Activated naive CD4-positive, alpha-beta T cell treated with anti-CD3 and anti-CD28 coated beads, Interleukin-2, amount 50 U/mL, for 24 hours (primary cell): Measurements from ENCODE around the gene EHD1.

Experiments used
- H3K27ac Mint-ChIP-seq: one replicate; pipeline ENCODE4 v1.8.0; 2021; ENCODE audit warnings: mild to moderate bottlenecking, mixed read lengths
- H3K27me3 Mint-ChIP-seq: one replicate; pipeline ENCODE4 v1.8.0; 2021; ENCODE audit warnings: mixed read lengths
- H3K36me3 Mint-ChIP-seq: one replicate; pipeline ENCODE4 v1.8.0; 2021; ENCODE audit warnings: mixed read lengths
- H3K4me1 Mint-ChIP-seq: one replicate; pipeline ENCODE4 v1.8.0; 2021; ENCODE audit warnings: mixed read lengths
- H3K4me3 Mint-ChIP-seq: one replicate; pipeline ENCODE4 v1.8.0; 2021; ENCODE audit warnings: mild to moderate bottlenecking, mixed read lengths
- H3K9me3 Mint-ChIP-seq: one replicate; pipeline ENCODE4 v1.8.0; 2021; ENCODE audit warnings: mixed read lengths

The EHD1 gene

DNA sequence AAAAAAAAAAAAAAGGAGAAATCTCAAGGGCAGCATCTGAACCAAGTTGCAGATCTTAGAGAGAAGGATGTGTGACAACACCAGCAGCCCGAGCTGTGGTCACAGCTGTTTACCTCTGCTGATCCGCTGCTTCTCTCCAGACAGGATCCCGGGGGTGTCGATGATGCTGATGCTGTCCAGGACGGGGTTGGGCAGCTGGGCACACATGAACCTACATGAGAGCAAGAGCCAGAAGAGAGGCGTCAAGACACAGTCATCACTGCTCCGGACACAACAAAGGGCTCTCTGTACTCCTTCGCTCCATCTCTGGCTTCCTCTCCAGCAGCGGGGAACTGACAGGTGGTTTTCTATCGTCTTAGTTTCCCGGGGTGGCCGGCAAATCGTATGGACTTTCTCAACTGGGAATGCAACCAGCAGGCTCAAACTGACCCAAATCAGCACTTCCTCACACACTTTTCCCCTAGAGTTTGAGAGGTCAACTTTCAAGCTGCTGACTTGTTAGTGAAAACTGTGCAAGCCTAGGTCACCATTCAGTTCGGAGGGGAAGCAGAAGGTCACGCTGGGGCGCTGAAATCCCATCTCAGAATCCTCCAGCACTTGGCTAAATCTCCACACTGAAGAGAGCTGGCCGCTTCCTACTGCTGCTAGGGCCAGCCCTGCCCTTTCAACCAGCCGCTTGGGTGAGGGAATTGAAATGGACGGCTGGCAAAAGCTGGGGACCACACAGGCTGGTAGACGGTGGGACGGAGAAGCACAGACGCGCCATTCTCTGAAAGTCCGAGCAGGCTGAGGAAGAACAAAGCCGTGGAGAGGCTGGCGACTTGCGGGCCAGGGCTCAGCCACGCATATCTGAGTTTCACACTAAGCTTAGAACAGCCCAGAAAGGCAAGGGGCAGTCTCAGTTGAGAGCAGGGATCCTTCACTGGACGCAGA, 3.8 kb downstream of the EHD1 start:
- no peaks in the 10 kb centered on the region for H3K27me3 Mint-ChIP-seq
- peaks cover 5% of the 10 kb centered on the region for H3K36me3 Mint-ChIP-seq
- peaks cover 77% of the 10 kb centered on the region for H3K4me1 Mint-ChIP-seq
- no peaks in the 10 kb centered on the region for H3K9me3 Mint-ChIP-seq
- peak overlapping the region; percentile 98 for H3K4me3 Mint-ChIP-seq
- peak overlapping the region; percentile 88 for H3K27ac Mint-ChIP-seq

DNA sequence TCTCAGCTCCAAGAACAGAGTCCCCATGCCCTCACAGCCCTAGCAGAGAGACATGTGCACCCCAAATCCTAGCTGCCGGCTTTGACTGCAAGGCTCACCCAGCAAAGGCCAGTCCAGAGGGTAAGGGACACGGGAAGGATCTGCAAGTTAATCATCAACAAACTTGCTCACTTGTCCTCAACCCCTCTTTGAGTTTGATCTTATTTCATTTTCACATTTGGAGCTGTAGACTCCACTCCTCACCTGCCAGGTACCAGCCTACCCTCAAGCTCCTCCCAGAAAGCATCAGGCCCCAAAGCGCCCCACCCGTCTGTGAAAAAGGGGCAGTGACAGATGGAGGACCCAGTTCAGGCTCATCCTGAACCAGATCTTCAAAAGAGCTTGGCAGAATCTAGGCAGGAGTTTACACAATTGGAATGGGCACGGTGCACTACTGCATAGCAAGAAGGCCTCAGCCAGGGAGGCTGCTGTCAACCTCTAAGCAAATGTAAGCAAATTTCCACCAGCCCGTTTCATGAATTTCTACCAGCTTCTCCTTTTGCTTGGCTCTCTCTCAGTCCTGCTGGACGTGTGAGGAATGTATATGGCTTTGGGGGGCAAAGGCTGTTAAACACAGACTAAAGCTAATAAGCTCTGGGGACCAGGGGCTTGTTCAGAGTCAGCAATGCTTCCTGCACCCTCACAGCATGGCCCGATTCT, 5.5 kb downstream of the EHD1 start:
- Mint-ChIP-seq H3K36me3 (peaks cover 11% of the 10 kb centered on the region), H3K4me3 (peak overlapping the region; percentile 52), H3K4me1 (peaks cover 86% of the 10 kb centered on the region), H3K27me3 (no peaks in the 10 kb centered on the region), H3K9me3 (no peaks in the 10 kb centered on the region), H3K27ac (peak overlapping the region; percentile 25)

- Mint-ChIP-seq H3K4me1 (peaks cover 89% of the 10 kb centered on the region), H3K9me3 (no peaks in the 10 kb centered on the region), H3K27me3 (no peaks in the 10 kb centered on the region), H3K36me3 (peaks cover 11% of the 10 kb centered on the region), H3K27ac (peak overlapping the region; percentile 79), H3K4me3 (peak overlapping the region; percentile 79)
These were observed 6.9 kb downstream of the EHD1 start for GRCh38 chr11:64871492-64871891.

DNA sequence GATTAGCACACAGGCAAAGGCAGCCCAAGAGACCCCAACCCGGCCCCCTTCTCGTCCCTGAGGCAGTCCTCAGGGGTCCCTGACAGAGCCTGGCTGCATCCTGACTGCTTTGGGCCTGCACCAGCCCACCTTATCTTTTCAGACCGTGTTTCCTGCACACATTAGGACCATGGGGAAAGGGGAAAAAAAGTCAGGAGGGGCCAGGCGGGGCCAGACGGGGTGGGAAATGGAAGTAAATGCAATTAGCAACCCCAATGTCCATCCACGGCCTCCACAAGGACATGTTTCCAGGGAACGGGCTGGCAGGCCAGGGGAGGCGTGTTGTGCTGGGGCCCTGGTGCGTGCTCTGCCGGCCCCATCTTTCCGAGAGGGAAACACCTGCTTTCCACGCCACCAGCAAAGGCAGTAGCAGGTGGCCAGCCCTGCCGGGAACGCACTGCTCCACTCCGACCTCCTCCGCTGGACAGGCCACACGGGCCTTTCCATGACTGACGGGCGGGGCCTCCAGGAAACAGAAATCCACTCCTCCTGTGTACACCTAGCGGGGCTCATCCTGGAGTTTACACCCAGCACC, 7.4 kb downstream of the EHD1 start:
- Mint-ChIP-seq H3K9me3 (no peaks in the 10 kb centered on the region), H3K4me1 (peaks cover 89% of the 10 kb centered on the region), H3K4me3 (peak overlapping the region; percentile 79), H3K27me3 (no peaks in the 10 kb centered on the region), H3K36me3 (peaks cover 13% of the 10 kb centered on the region), H3K27ac (peak overlapping the region; percentile 91)

GRCh38 chr11:64870176-64870892, 8.1 kb downstream of the EHD1 start:
- H3K9me3 Mint-ChIP-seq: no peaks in the 10 kb centered on the region

DNA sequence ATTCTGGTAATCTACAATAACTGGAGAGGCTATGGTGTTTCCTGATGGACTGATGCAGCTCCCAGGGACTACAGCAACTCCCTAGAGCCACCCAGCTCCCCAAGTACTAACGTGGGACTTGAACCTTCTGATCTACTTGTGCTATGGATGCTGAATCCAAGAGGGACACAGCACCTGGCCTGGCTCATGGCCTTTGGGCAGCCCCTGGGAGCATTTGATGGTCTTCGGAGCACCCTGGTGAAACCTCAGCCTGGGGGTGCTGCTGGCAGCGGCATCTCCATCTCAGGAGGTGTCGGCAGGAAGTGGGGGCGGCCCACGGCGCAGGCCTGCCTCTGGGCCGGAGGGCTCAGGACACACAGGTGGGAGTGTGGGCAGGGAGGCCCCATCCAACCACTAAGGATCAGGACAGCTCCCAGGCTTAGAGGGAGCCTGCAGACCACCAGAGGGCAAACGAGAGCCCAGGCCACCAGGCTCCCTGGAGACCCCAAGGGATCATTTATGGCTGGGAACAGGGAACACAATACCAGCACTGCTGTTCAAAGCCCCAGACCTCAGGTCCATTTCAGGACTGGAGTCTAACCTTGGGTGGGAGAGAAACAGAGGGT, 8.7 kb downstream of the EHD1 start:
- H3K27ac Mint-ChIP-seq: peak overlapping the region; percentile 91
- peak overlapping the region; percentile 80 for H3K4me3 Mint-ChIP-seq
- H3K4me1 Mint-ChIP-seq: peaks cover 89% of the 10 kb centered on the region
- H3K36me3 Mint-ChIP-seq: peaks cover 18% of the 10 kb centered on the region
- H3K27me3 Mint-ChIP-seq: no peaks in the 10 kb centered on the region
- no peaks in the 10 kb centered on the region for H3K9me3 Mint-ChIP-seq

More at GRCh38 chr11:64870176-64870892, 8.1 kb downstream of the EHD1 start:
- Mint-ChIP-seq H3K4me3 (peak overlapping the region; percentile 80), H3K27ac (peak overlapping the region; percentile 91), H3K36me3 (peaks cover 18% of the 10 kb centered on the region), H3K4me1 (peaks cover 89% of the 10 kb centered on the region), H3K27me3 (no peaks in the 10 kb centered on the region)

DNA sequence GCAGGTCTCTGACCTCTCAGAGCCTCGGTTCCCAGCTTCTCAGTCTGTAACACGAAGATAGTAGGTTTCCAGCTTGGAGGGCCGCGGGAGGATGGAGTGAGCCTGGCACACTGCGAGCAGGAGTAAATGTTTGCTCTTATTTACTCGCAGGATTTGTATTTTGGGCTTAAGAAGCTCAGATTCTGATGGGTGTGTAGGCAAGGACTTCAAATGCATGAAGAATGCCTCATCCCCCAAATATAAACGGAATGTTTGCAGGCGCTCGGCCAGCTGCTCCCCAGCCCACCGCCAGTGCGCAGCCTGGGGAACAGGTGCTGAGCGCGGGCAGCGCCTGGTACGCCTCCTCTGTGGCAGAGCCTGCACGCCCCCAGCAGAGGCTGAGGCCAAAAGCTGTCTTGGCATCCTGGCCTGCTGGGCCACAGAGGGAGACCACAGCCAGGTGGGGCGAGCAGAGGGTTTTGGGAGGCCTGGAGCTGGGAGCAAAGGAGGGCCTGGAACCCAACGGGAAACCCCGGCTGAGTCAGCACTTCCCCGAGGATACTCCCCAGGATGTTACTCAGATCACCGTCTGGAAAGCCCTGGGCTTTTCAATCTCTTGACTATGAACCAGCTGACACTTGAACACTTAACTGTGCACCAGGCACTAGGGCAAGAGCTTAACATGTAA, 9.4 kb downstream of the EHD1 start:
- H3K27ac Mint-ChIP-seq: peak overlapping the region; percentile 91
- peak overlapping the region; percentile 80 for H3K4me3 Mint-ChIP-seq
- peaks cover 18% of the 10 kb centered on the region for H3K36me3 Mint-ChIP-seq
- H3K9me3 Mint-ChIP-seq: no peaks in the 10 kb centered on the region
- H3K4me1 Mint-ChIP-seq: peaks cover 89% of the 10 kb centered on the region
- H3K27me3 Mint-ChIP-seq: no peaks in the 10 kb centered on the region

GRCh38 chr11:64867748-64868462, 10.5 kb downstream of the EHD1 start:
- Mint-ChIP-seq H3K9me3 (no peaks in the 10 kb centered on the region), H3K4me1 (peaks cover 93% of the 10 kb centered on the region), H3K27ac (peak overlapping the region; percentile 91), H3K36me3 (peaks cover 18% of the 10 kb centered on the region), H3K27me3 (no peaks in the 10 kb centered on the region), H3K4me3 (peak overlapping the region; percentile 80)

GRCh38 chr11:64866173-64866491, 12.3 kb downstream of the EHD1 start:
- no peaks in the 10 kb centered on the region for H3K27me3 Mint-ChIP-seq
- H3K4me3 Mint-ChIP-seq: peak overlapping the region; percentile 72

DNA sequence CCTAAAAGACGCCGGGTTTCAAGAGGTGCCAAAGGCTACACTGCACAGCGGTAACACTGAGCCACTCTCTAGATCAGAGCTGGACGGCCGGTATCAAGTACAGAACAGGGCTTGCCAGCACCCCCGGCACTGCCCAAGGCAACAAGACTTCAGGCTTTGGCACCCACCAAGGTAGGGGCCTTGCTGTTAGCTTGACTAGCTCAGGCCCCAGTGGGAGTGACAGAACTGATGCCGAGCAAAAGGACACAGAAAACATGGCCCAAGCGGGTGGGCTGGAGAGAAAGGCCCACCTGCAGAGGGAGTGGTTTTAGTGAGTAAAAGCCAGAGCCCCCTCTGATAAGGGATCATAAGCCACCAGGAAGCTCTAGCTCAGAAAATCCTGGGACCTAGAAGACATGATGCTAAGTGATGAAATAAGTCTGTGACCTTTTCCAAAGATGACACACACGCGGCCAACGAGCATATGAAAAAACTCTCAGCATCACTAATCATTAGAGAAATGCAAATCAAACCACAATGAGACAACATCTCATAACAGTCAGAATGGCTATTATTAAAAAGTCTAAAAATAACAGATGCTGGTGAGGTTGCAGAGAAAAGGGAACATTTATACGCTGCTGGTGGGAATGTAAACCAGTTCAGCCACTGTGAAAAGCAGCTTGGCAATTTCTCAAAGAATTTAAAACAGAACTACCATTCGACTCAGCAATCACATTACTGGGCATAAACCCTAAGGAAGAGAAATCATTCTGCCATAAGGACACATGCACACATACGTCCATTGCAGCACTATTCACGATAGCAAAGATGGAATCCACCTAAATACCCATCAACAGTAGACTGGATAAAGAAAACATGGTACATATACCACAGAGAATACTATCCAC, 12.9 kb downstream of the EHD1 start:
- Mint-ChIP-seq H3K4me3 (peak overlapping the region; percentile 72), H3K27me3 (no peaks in the 10 kb centered on the region), H3K27ac (peak overlapping the region; percentile 88), H3K4me1 (peaks cover 88% of the 10 kb centered on the region), H3K36me3 (peaks cover 16% of the 10 kb centered on the region), H3K9me3 (no peaks in the 10 kb centered on the region)

More at GRCh38 chr11:64866173-64866491, 12.3 kb downstream of the EHD1 start:
- H3K4me1 Mint-ChIP-seq: peaks cover 90% of the 10 kb centered on the region
- H3K36me3 Mint-ChIP-seq: peaks cover 16% of the 10 kb centered on the region
- peak overlapping the region; percentile 88 for H3K27ac Mint-ChIP-seq
- no peaks in the 10 kb centered on the region for H3K9me3 Mint-ChIP-seq

GRCh38 chr11:64864473-64865285, 13.7 kb downstream of the EHD1 start:
- H3K4me1 Mint-ChIP-seq: peaks cover 87% of the 10 kb centered on the region
- H3K27ac Mint-ChIP-seq: peak overlapping the region; percentile 88
- peaks cover 16% of the 10 kb centered on the region for H3K36me3 Mint-ChIP-seq
- H3K4me3 Mint-ChIP-seq: peak overlapping the region; percentile 72
- no peaks in the 10 kb centered on the region for H3K9me3 Mint-ChIP-seq
- no peaks in the 10 kb centered on the region for H3K27me3 Mint-ChIP-seq

DNA sequence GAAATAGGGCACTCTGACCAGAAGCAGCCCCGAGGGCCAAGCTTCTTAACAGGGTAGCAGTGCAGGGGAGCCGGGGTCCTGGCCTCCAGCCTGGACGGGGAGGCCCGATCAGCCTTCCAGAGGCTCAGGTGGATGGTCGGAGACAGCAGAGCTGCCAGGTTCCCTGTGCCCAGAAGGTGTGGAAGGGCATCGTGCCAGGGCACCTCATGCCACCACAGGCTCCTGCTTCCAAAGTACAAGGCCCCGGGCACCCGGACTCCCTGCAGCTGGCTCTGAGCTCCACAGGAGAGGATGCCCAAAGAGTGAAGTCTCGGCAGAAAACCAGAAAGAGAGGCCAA, 14.3 kb downstream of the EHD1 start:
- H3K27ac Mint-ChIP-seq: peak overlapping the region; percentile 88
- H3K9me3 Mint-ChIP-seq: no peaks in the 10 kb centered on the region
- peak overlapping the region; percentile 44 for H3K4me3 Mint-ChIP-seq
- H3K27me3 Mint-ChIP-seq: no peaks in the 10 kb centered on the region
- peaks cover 16% of the 10 kb centered on the region for H3K36me3 Mint-ChIP-seq
- H3K4me1 Mint-ChIP-seq: peaks cover 87% of the 10 kb centered on the region
